ENCODE measurements around the gene HGD. TPM values are rescaled to one million over a fixed set of nuclear protein-coding genes. Genes with fewer than 3 reads are reported as not detected.

HGD gene
- total and polyA plus RNA-seq, 2 of the 13 experiments (the other 11 are each of a cell fraction or from before 2014, with no cell fraction given), result 265 to 398 TPM

DNA sequence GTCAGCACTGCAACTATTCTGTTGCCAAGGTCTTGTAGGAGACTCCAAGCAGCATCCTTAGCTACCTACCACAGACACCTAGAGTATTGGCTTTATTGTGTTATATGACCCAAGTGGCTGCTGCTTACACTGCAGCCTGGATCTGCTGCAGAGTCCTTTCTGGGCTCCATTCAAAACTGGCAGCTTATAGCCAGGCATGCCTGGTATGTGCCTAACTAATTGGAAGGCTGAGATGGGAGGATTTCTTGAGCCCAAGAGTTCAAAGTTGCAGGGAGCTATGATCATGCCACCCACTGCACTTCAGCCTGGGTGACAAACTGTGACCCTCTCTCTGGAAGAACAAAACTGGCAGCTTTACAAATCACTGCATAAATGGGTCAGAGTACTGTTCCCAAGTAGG, 77.3 kb downstream of the HGD start (continued):
- TF ChIP-seq, protein P1, sequence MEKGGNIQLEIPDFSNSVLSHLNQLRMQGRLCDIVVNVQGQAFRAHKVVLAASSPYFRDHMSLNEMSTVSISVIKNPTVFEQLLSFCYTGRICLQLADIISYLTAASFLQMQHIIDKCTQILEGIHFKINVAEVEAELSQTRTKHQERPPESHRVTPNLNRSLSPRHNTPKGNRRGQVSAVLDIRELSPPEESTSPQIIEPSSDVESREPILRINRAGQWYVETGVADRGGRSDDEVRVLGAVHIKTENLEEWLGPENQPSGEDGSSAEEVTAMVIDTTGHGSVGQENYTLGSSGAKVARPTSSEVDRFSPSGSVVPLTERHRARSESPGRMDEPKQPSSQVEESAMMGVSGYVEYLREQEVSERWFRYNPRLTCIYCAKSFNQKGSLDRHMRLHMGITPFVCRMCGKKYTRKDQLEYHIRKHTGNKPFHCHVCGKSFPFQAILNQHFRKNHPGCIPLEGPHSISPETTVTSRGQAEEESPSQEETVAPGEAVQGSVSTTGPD (CRISPR knock-in tag; IDR thresholded peaks at IDR 0.05), result no peak

DNA sequence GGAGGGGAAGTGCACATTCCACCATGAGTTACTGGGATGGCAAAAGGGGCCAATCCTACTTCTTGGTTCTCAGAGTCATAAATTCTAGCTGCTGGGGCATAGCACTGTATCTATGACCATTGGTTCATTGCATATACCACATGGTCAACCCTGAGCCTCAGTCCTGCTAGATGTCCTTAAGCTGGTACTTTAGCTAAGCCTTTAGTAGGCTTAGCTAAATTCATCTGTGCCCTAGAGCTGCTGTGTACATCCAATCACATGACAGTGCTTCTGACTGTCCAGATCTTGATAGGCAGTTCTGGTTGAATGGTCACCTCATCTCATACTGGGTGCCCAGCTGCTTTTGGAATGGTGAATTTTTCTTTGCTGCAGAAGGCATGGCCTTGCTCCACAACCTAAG, 77.7 kb downstream of the HGD start:
- H3K79me2 ChIP-seq (ENCODE audit: insufficient read depth, low read length), result peaks cover 5% of the 10 kb centered on the region
- BruUV-seq (replicated peaks), result no TSS peak
- no peak overlapping the region for H3K27ac ChIP-seq (ENCODE audit: extremely low read length, insufficient read depth, low read length)
- ChIA-PET CTCF (ENCODE audit: low intra/inter-chr PET ratio, low total read pairs) (no interaction called here), POLR2A (interaction anchor here (2.0 kb wide), 1 partner anchor 8 kb away, joined by 10 read pairs; the partner anchor contains the start of gene NDUFB4)
- no peak overlapping the region for H3K4me2 ChIP-seq (ENCODE audit: low read depth, low read length)
- peak; percentile 35 for ATAC-seq
- peaks cover 5% of the 10 kb centered on the region; the same call in 1 of the 2 replicates for H3K4me1 ChIP-seq (ENCODE audit: insufficient read depth, low read length)
- DNase-seq (ENCODE audit: low spot score), result no peak
- no peaks in the 10 kb centered on the region for H3K27me3 ChIP-seq (ENCODE audit: control insufficient read depth in 1 of 2, insufficient read depth in 2 of 2, low read length in 2 of 2)
- no peaks in the 10 kb centered on the region for H3K9me3 ChIP-seq (ENCODE audit: low read length)
- H3K36me3 ChIP-seq (replicated peaks in 1 of 2; ENCODE audit: control insufficient read depth in 1 of 2, insufficient read depth in 2 of 2, low read length in 2 of 2), result peaks cover 0 to 14% of the 10 kb centered on the region in 2 experiments; a peak in 2 of 5 replicates
- H3K9ac ChIP-seq (ENCODE audit: insufficient read depth, low read depth, low read length), result no peak overlapping the region
- no peak for FAIRE-seq
- in situ Hi-C loops (cut with HindIII; ENCODE audit: extremely low pct_ligation_motif_present, low pct_unique_long_range_greater_than_20kb) (no loop called here), intact Hi-C loops (cut with micrococcal nuclease; ENCODE audit: unreplicated experiment) (no loop called here)
- TF ChIP-seq IKZF4 (CRISPR knock-in tag; IDR thresholded peaks at IDR 0.05; ENCODE audit: borderline replicate concordance, low read depth, not compliant biosample characterization) (no peak), ZNF563 (CRISPR knock-in tag; IDR thresholded peaks at IDR 0.05) (no peak), MAFK (conservative IDR thresholded peaks at IDR 0.05 in 1 of 2, IDR thresholded peaks at IDR 0.05 in 1 of 2; ENCODE audit: low read length in 2 of 2) (no peak), ZNF34 (CRISPR knock-in tag; IDR thresholded peaks at IDR 0.05; ENCODE audit: borderline replicate concordance) (no peak), ZNF17 (CRISPR knock-in tag; IDR thresholded peaks at IDR 0.05) (no peak), ZNF335 (CRISPR knock-in tag; IDR thresholded peaks at IDR 0.05) (no peak), NR3C1 (CRISPR knock-in tag; IDR thresholded peaks at IDR 0.05) (no peak), ZNF232 (CRISPR knock-in tag; IDR thresholded peaks at IDR 0.05; ENCODE audit: borderline replicate concordance) (no peak), TMF1 (CRISPR knock-in tag; IDR thresholded peaks at IDR 0.05; ENCODE audit: low read depth) (no peak), CBX1 (IDR thresholded peaks at IDR 0.05; ENCODE audit: low read depth) (no peak)
- TF ChIP-seq, protein P2, sequence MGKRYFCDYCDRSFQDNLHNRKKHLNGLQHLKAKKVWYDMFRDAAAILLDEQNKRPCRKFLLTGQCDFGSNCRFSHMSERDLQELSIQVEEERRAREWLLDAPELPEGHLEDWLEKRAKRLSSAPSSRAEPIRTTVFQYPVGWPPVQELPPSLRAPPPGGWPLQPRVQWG (CRISPR knock-in tag; IDR thresholded peaks at IDR 0.05; ENCODE audit: borderline replicate concordance, low read depth), result no peak
- TF ChIP-seq, protein P3, sequence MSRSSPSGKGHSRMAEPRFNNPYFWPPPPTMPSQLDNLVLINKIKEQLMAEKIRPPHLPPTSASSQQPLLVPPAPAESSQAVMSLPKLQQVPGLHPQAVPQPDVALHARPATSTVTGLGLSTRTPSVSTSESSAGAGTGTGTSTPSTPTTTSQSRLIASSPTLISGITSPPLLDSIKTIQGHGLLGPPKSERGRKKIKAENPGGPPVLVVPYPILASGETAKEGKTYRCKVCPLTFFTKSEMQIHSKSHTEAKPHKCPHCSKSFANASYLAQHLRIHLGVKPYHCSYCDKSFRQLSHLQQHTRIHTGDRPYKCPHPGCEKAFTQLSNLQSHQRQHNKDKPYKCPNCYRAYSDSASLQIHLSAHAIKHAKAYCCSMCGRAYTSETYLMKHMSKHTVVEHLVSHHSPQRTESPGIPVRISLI (CRISPR knock-in tag; IDR thresholded peaks at IDR 0.05; ENCODE audit: borderline replicate concordance), result no peak
- TF ChIP-seq, protein P4, sequence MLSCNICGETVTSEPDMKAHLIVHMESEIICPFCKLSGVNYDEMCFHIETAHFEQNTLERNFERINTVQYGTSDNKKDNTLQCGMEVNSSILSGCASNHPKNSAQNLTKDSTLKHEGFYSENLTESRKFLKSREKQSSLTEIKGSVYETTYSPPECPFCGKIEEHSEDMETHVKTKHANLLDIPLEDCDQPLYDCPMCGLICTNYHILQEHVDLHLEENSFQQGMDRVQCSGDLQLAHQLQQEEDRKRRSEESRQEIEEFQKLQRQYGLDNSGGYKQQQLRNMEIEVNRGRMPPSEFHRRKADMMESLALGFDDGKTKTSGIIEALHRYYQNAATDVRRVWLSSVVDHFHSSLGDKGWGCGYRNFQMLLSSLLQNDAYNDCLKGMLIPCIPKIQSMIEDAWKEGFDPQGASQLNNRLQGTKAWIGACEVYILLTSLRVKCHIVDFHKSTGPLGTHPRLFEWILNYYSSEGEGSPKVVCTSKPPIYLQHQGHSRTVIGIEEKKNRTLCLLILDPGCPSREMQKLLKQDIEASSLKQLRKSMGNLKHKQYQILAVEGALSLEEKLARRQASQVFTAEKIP (CRISPR knock-in tag; IDR thresholded peaks at IDR 0.05; ENCODE audit: borderline replicate concordance), result no peak
- TF ChIP-seq, protein P5, sequence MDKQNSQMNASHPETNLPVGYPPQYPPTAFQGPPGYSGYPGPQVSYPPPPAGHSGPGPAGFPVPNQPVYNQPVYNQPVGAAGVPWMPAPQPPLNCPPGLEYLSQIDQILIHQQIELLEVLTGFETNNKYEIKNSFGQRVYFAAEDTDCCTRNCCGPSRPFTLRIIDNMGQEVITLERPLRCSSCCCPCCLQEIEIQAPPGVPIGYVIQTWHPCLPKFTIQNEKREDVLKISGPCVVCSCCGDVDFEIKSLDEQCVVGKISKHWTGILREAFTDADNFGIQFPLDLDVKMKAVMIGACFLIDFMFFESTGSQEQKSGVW (CRISPR knock-in tag; IDR thresholded peaks at IDR 0.05; ENCODE audit: borderline replicate concordance), result no peak
- no peak overlapping the region for H2AFZ ChIP-seq (ENCODE audit: low read length)
- no peak overlapping the region for H3K4me3 ChIP-seq (replicated peaks in 1 of 3; ENCODE audit: insufficient read depth in 1 of 3, low read depth in 2 of 3, low read length in 3 of 3)
- no peaks in the 10 kb centered on the region for H4K20me1 ChIP-seq (ENCODE audit: insufficient read depth, low read length)

All from HepG2 (cell line).